Mesothelial cell of epicardium (in vitro differentiated cells): ENCODE measurements around the gene RBM6. TPM values are rescaled to one million over a fixed set of nuclear protein-coding genes. Genes with fewer than 3 reads are reported as not detected.

Source experiments
- DNase-seq, 2 experiments: peaks; one replicate each; pipeline ENCODE4 v3.0.0; 2021; ENCODE audit warnings: low spot score in 2 of 2; ENCODE audit not compliant: unreplicated experiment in 2 of 2
- H3K27ac Mint-ChIP-seq: 2 replicates; pipeline ENCODE4 v1.8.0; 2021; ENCODE audit warnings: mixed read lengths
- H3K27me3 Mint-ChIP-seq: 2 replicates; pipeline ENCODE4 v1.8.0; 2021; ENCODE audit warnings: low read depth, mixed read lengths
- H3K36me3 Mint-ChIP-seq: 2 replicates; pipeline ENCODE4 v1.8.0; 2021; ENCODE audit warnings: mixed read lengths
- H3K4me1 Mint-ChIP-seq: 2 replicates; pipeline ENCODE4 v1.8.0; 2021; ENCODE audit warnings: mixed read lengths
- H3K4me3 Mint-ChIP-seq: 2 replicates; pipeline ENCODE4 v1.8.0; 2021; ENCODE audit warnings: mild to moderate bottlenecking, moderate library complexity, mixed read lengths
- H3K9me3 Mint-ChIP-seq: 2 replicates; pipeline ENCODE4 v1.8.0; 2021; ENCODE audit warnings: mixed read lengths
- total RNA-seq: library from RNA; stranded (reverse); gene quantifications from 3 replicates; pipeline ENCODE4 v1.2.1, GENCODE V29; 2021
- TF ChIP-seq, protein P1 (sequence below): fragments of 200-600 bp; sonication (generic); IDR thresholded peaks from one replicate; pipeline ENCODE4 v1.5.0; 2021; ENCODE audit warnings: antibody characterized with exemption; ENCODE audit not compliant: unreplicated experiment

The RBM6 gene
- total RNA-seq, 1 donor from 2014 or later: 162 TPM

GRCh38 chr3:49998326-49998725, 58.4 kb downstream of the RBM6 start:
- Mint-ChIP-seq H3K27me3 (no peaks in the 10 kb centered on the region), H3K4me3 (no peak overlapping the region), H3K9me3 (no peaks in the 10 kb centered on the region), H3K4me1 (no peaks in the 10 kb centered on the region), H3K27ac (peak overlapping the region; percentile 61), H3K36me3 (peaks cover 25% of the 10 kb centered on the region)
- TF ChIP-seq, protein P1, sequence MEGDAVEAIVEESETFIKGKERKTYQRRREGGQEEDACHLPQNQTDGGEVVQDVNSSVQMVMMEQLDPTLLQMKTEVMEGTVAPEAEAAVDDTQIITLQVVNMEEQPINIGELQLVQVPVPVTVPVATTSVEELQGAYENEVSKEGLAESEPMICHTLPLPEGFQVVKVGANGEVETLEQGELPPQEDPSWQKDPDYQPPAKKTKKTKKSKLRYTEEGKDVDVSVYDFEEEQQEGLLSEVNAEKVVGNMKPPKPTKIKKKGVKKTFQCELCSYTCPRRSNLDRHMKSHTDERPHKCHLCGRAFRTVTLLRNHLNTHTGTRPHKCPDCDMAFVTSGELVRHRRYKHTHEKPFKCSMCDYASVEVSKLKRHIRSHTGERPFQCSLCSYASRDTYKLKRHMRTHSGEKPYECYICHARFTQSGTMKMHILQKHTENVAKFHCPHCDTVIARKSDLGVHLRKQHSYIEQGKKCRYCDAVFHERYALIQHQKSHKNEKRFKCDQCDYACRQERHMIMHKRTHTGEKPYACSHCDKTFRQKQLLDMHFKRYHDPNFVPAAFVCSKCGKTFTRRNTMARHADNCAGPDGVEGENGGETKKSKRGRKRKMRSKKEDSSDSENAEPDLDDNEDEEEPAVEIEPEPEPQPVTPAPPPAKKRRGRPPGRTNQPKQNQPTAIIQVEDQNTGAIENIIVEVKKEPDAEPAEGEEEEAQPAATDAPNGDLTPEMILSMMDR: no peak
- DNase-seq: no peak

GRCh38 chr3:50001511-50001910, 61.6 kb downstream of the RBM6 start:
- TF ChIP-seq, protein P1: no peak
- H3K27me3 Mint-ChIP-seq: no peaks in the 10 kb centered on the region
- H3K36me3 Mint-ChIP-seq: peaks cover 37% of the 10 kb centered on the region
- no peak overlapping the region for H3K4me3 Mint-ChIP-seq
- no peak overlapping the region for H3K27ac Mint-ChIP-seq
- H3K9me3 Mint-ChIP-seq: no peaks in the 10 kb centered on the region
- no peak for DNase-seq
- no peaks in the 10 kb centered on the region for H3K4me1 Mint-ChIP-seq

GRCh38 chr3:50003216-50003615, 63.3 kb downstream of the RBM6 start:
- Mint-ChIP-seq H3K36me3 (peaks cover 40% of the 10 kb centered on the region), H3K9me3 (no peaks in the 10 kb centered on the region), H3K27ac (no peak overlapping the region), H3K4me3 (no peak overlapping the region), H3K27me3 (no peaks in the 10 kb centered on the region), H3K4me1 (no peaks in the 10 kb centered on the region)
- TF ChIP-seq, protein P1: no peak
- no peak for DNase-seq

DNA sequence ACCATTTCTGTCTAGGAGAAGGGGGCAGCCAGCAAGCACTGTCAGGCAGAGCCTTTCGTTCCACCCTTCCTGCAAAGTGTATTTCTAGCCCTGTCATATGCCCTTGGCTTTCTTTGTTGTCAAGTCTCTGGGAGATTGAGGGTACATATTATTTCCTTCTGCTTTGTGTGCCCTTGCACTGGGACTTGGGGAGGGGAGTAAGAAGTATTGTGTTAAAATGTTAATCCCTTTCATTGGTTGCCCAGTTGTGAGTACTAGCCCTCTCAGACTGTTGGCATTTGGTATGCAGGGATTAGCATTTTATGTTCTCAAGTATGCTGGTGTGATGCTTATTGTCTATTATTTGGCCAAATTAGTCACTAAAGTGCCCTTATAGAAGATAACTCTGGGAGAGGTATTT, 63.9 kb downstream of the RBM6 start:
- TF ChIP-seq, protein P1: no peak
- H3K4me3 Mint-ChIP-seq: no peak overlapping the region
- no peaks in the 10 kb centered on the region for H3K4me1 Mint-ChIP-seq
- DNase-seq: no peak
- H3K27ac Mint-ChIP-seq: no peak overlapping the region
- H3K36me3 Mint-ChIP-seq: peaks cover 40% of the 10 kb centered on the region
- H3K9me3 Mint-ChIP-seq: no peaks in the 10 kb centered on the region
- no peaks in the 10 kb centered on the region for H3K27me3 Mint-ChIP-seq

GRCh38 chr3:50008931-50009330, 69.0 kb downstream of the RBM6 start:
- Mint-ChIP-seq H3K36me3 (peaks cover 19% of the 10 kb centered on the region), H3K27me3 (no peaks in the 10 kb centered on the region), H3K9me3 (no peaks in the 10 kb centered on the region), H3K27ac (no peak overlapping the region), H3K4me3 (no peak overlapping the region), H3K4me1 (no peaks in the 10 kb centered on the region)
- TF ChIP-seq, protein P1: no peak
- DNase-seq: no peak

DNA sequence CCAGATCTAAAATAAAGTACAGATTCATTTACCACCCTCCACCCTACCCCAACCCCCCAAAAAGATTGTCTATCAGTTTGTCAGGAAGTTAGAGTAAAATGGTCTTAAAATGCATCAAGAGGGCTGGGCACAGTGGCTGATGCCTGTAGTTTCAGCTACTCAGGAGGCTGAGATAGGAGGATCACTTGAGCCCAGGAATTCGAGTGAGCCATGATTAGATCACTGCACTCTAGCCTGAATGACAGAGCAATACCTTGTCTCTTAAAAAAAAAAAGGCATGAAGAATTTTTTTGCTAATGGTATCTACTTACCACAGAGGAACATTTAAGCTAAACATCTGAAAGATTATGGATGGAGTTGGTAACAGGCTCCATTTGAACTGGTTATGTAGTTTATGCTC, 71.0 kb downstream of the RBM6 start:
- no peak for DNase-seq

More for the DNA sequence above, 71.0 kb downstream of the RBM6 start:
- Mint-ChIP-seq H3K27ac (no peak overlapping the region), H3K4me3 (no peak overlapping the region), H3K27me3 (no peaks in the 10 kb centered on the region), H3K4me1 (no peaks in the 10 kb centered on the region), H3K9me3 (peaks cover 2% of the 10 kb centered on the region), H3K36me3 (peaks cover 12% of the 10 kb centered on the region)
- TF ChIP-seq, protein P1: no peak
